ENCODE measurements around the gene WNT3. TPM values are rescaled to one million over a fixed set of nuclear protein-coding genes. Genes with fewer than 3 reads are reported as not detected.

Gene WNT3
- total and polyA plus RNA-seq, 2 experiments from 2014 or later, result 6.1 to 7.3 TPM

DNA sequence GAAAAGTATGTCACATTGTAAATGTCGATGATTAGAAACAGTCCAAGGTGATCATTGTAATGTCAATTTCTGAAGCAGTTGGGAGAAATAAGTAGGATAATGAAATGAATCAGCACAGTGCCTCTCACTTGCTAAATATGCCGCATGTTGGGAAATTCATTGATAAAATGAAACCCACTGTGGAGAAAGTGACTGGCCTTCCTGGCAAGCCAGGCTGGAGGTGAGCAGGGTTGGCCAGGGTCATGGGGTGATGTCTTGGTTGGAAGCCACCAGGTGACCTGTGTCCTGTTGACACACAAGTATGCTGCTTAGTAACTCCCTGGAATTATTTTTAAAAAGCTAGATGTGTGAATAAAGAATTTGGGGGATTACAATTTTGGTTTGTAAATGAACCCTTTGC is 18.0 kb upstream of the WNT3 start:
- H3K4me3 ChIP-seq, result no peak overlapping the region
- DNase-seq (ENCODE audit: low spot score), result no peak
- TF ChIP-seq EZH2phosphoT487 (IDR thresholded peaks at IDR 0.05; ENCODE audit: low read depth, severe bottlenecking, unreplicated experiment) (no peak), EZH2 (IDR thresholded peaks at IDR 0.05; ENCODE audit: borderline replicate concordance) (no peak)
- TF ChIP-seq, protein P1, sequence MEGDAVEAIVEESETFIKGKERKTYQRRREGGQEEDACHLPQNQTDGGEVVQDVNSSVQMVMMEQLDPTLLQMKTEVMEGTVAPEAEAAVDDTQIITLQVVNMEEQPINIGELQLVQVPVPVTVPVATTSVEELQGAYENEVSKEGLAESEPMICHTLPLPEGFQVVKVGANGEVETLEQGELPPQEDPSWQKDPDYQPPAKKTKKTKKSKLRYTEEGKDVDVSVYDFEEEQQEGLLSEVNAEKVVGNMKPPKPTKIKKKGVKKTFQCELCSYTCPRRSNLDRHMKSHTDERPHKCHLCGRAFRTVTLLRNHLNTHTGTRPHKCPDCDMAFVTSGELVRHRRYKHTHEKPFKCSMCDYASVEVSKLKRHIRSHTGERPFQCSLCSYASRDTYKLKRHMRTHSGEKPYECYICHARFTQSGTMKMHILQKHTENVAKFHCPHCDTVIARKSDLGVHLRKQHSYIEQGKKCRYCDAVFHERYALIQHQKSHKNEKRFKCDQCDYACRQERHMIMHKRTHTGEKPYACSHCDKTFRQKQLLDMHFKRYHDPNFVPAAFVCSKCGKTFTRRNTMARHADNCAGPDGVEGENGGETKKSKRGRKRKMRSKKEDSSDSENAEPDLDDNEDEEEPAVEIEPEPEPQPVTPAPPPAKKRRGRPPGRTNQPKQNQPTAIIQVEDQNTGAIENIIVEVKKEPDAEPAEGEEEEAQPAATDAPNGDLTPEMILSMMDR (IDR thresholded peaks at IDR 0.05; ENCODE audit: poor library complexity), result no peak
- H3K36me3 ChIP-seq (replicated peaks; ENCODE audit: insufficient read depth, low read depth), result no peaks in the 10 kb centered on the region
- no peaks in the 10 kb centered on the region for H3K4me1 ChIP-seq (ENCODE audit: insufficient read depth)
- H3K27ac ChIP-seq, result no peak overlapping the region
- no peak overlapping the region for H3K4me2 ChIP-seq
- no peaks in the 10 kb centered on the region for H4K20me1 ChIP-seq (ENCODE audit: insufficient read depth, poor library complexity, severe bottlenecking)
- H3K27me3 ChIP-seq, result peaks cover 8% of the 10 kb centered on the region
- WGBS (ENCODE audit: low lambda C conversion rate, missing lambda C conversion rate), result 79% methylated on average over 2 of the region's 2 CpGs
- H3K9me3 ChIP-seq (ENCODE audit: low read depth), result no peaks in the 10 kb centered on the region
- no peaks in the 10 kb centered on the region for H3K9me2 ChIP-seq (replicated peaks; ENCODE audit: insufficient read depth)
- H3K79me2 ChIP-seq, result no peaks in the 10 kb centered on the region
- no peak overlapping the region for H2AFZ ChIP-seq

DNA sequence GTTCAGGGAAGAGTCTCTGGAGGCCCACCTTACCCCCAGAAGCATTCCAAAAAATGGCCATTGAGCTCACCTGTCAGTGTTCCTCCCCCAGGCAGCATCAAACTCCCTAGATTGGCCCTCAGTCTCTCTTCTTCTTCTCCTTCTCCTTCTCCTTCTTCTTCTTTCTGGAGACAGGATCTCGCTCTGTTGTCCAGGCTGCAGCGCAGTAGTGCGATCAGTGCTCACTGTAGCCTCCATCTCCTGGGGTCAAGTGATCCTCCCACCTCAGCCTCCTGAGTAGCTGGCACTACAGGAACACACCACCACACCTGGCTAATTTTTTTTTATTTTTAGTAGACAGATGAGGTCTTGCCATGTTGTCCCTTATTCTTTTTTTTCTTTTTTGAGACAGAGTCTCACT is 16.4 kb upstream of the WNT3 start:
- Histone ChIP-seq H3K79me2 (no peaks in the 10 kb centered on the region), H3K9me3 (ENCODE audit: low read depth) (no peaks in the 10 kb centered on the region), H3K27ac (no peak overlapping the region), H3K9me2 (replicated peaks; ENCODE audit: insufficient read depth) (no peaks in the 10 kb centered on the region), H3K4me1 (ENCODE audit: insufficient read depth) (no peaks in the 10 kb centered on the region), H4K20me1 (ENCODE audit: insufficient read depth, poor library complexity, severe bottlenecking) (no peaks in the 10 kb centered on the region), H2AFZ (no peak overlapping the region), H3K4me3 (no peak overlapping the region), H3K36me3 (replicated peaks; ENCODE audit: insufficient read depth, low read depth) (no peaks in the 10 kb centered on the region), H3K4me2 (no peak overlapping the region), H3K27me3 (no peaks in the 10 kb centered on the region)
- DNase-seq (ENCODE audit: low spot score), result no peak
- 96% methylated on average over 3 of the region's 3 CpGs for WGBS (ENCODE audit: low lambda C conversion rate, missing lambda C conversion rate)
- TF ChIP-seq, protein P1 (IDR thresholded peaks at IDR 0.05; ENCODE audit: poor library complexity), result no peak
- TF ChIP-seq EZH2phosphoT487 (IDR thresholded peaks at IDR 0.05; ENCODE audit: low read depth, severe bottlenecking, unreplicated experiment), result no peak
- no peak for TF ChIP-seq EZH2 (IDR thresholded peaks at IDR 0.05; ENCODE audit: borderline replicate concordance)

DNA sequence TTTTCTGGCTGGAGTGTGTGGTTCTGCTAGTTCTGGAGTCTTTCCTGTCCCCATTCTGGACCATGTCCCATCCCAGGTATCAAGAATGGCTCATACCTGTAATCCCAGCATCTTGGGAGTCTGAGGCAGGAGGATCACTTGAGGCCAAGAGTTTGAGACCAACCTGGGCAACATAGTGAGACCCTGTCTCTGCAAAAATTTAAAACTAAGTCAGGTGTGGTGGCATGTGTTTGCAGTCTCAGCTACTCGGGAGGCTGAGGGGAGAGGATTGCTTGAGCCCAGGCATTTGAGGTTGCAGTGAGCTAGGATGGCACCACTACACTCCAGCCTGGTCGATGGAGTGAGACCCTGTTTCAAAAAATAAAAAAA is 15.3 kb upstream of the WNT3 start:
- H3K4me2 ChIP-seq, result no peak overlapping the region
- H3K27ac ChIP-seq, result no peak overlapping the region
- WGBS (ENCODE audit: low lambda C conversion rate, missing lambda C conversion rate), result 92% methylated on average over 2 of the region's 2 CpGs
- H3K4me1 ChIP-seq (ENCODE audit: insufficient read depth), result no peaks in the 10 kb centered on the region
- no peak for DNase-seq (ENCODE audit: low spot score)
- H3K36me3 ChIP-seq (replicated peaks; ENCODE audit: insufficient read depth, low read depth), result no peaks in the 10 kb centered on the region
- H3K79me2 ChIP-seq, result no peaks in the 10 kb centered on the region
- no peaks in the 10 kb centered on the region for H3K27me3 ChIP-seq
- H3K9me2 ChIP-seq (replicated peaks; ENCODE audit: insufficient read depth), result no peaks in the 10 kb centered on the region
- no peak overlapping the region for H3K4me3 ChIP-seq
- H4K20me1 ChIP-seq (ENCODE audit: insufficient read depth, poor library complexity, severe bottlenecking), result no peaks in the 10 kb centered on the region
- TF ChIP-seq, protein P1 (IDR thresholded peaks at IDR 0.05; ENCODE audit: poor library complexity), result no peak
- no peak overlapping the region for H2AFZ ChIP-seq
- H3K9me3 ChIP-seq (ENCODE audit: low read depth), result no peaks in the 10 kb centered on the region

Measured in hepatocyte (in vitro differentiated cells).